HG02973 (cell line): ENCODE results near the gene NAALADL2.
"Not testable (repeated sequence)": the region's sequence is repeated elsewhere in the genome, so short reads cannot be mapped to it uniquely, and the experiment has no call there.

Experiments used
- ATAC-seq: cut with Tn5 transposase; IDR thresholded peaks from one replicate; pipeline ENCODE4 v1.9.1; 2021; ENCODE audit warnings: moderate library complexity; ENCODE audit not compliant: unreplicated experiment

NAALADL2 gene

GRCh38 chr3:175248832-175249231, 389.7 kb downstream of the NAALADL2 start:
- ATAC-seq = no peak

GRCh38 chr3:175255698-175256097, 396.6 kb downstream of the NAALADL2 start:
- ATAC-seq = no peak

- ATAC-seq = no peak
These were observed 398.0 kb downstream of the NAALADL2 start for GRCh38 chr3:175257123-175257522.

GRCh38 chr3:175258763-175259162, 399.6 kb downstream of the NAALADL2 start:
- ATAC-seq = no peak

GRCh38 chr3:175260145-175260794, 401.1 kb downstream of the NAALADL2 start:
- ATAC-seq = no peak

GRCh38 chr3:175266478-175266877, 407.3 kb downstream of the NAALADL2 start:
- ATAC-seq = no peak

- no peak for ATAC-seq
These were observed 408.0 kb downstream of the NAALADL2 start for GRCh38 chr3:175267121-175267531.

GRCh38 chr3:175267561-175267960, 408.4 kb downstream of the NAALADL2 start:
- no peak for ATAC-seq

GRCh38 chr3:175269394-175269793, 410.3 kb downstream of the NAALADL2 start:
- ATAC-seq = no peak

- no peak for ATAC-seq
These were observed 411.2 kb downstream of the NAALADL2 start for GRCh38 chr3:175270198-175270837.

GRCh38 chr3:175270866-175271265, 411.7 kb downstream of the NAALADL2 start:
- ATAC-seq = no peak

- ATAC-seq = not testable (repeated sequence)
These were observed 412.3 kb downstream of the NAALADL2 start for GRCh38 chr3:175271465-175271864.

GRCh38 chr3:175272392-175272791, 413.3 kb downstream of the NAALADL2 start:
- ATAC-seq = no peak

- no peak for ATAC-seq
These were observed 414.4 kb downstream of the NAALADL2 start for GRCh38 chr3:175273573-175273972.

GRCh38 chr3:175274056-175274455, 414.9 kb downstream of the NAALADL2 start:
- peak; percentile 62 for ATAC-seq

GRCh38 chr3:175274474-175275218, 415.5 kb downstream of the NAALADL2 start:
- peak; percentile 40 for ATAC-seq

GRCh38 chr3:175278680-175279079, 419.5 kb downstream of the NAALADL2 start:
- ATAC-seq = no peak

- no peak for ATAC-seq
These were observed 420.3 kb downstream of the NAALADL2 start for GRCh38 chr3:175279457-175279856.

GRCh38 chr3:175279911-175280310, 420.8 kb downstream of the NAALADL2 start:
- no peak for ATAC-seq

- ATAC-seq = peak; percentile 99
These were observed 428.3 kb downstream of the NAALADL2 start for GRCh38 chr3:175287361-175287963.

- ATAC-seq = no peak
These were observed 429.5 kb downstream of the NAALADL2 start for GRCh38 chr3:175288621-175289020.

GRCh38 chr3:175294793-175295192, 435.7 kb downstream of the NAALADL2 start:
- no peak for ATAC-seq
